ENCODE results near the gene PNCK. TPM values are rescaled to one million over a fixed set of nuclear protein-coding genes. Genes with fewer than 3 reads are reported as not detected.

The PNCK gene
- total and polyA plus RNA-seq, 7 donors, result 4.6 to 135 (median 49.6) TPM; not detected in 2

DNA sequence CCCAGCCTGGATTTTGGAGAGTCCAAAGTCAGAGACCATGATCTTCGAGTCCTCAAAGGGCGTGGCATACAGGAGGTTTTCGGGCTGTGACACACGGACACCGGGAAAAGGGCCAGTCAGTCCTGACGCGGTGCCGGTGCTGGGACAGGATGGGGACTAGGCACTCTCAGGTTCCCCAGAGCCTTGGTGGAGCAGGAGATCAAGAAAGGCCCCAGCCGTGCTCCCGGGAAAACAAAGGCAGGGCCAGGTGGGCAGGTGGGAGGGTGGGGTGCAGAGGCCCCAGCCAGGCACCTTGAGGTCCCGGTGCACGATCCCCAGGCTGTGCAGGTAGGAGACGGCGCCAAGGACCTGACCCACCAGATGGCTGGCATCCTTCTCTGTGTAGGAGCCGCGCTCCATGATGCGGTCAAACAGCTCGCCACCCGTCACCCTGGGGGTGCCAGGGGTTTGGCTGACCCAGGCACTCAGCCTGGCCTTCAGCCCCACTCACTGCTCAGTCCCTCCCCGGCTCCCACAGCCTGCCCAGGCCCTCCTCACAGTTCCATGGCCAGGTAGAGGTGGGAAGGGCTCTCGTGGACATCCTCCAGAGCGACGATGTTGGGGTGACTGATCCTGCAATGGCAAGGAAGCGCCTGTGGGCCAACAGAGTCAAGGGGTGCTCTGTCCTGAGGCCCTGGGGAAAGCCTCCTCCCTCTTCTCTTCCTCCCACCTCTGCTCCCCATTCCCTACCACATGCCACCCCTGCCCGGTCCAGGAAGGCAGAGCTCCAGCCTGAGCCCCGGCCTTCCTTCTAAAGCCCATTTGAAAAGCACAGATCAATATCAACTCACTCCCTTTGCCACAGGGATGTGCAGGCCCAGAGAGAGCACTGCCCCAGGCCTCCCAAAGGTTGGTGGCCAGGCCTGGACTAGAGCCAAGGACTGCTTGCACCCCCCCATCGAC is 1.8 kb downstream of the PNCK start:
- peak; percentile 61 for DNase-seq
- Histone ChIP-seq H3K36me3 (no peaks in the 10 kb centered on the region), H3K27me3 (no peaks in the 10 kb centered on the region), H3K4me3 (peak overlapping the region in 2 of 4 donors; percentile 48 to 52), H3K9me3 (no peaks in the 10 kb centered on the region), H3K27ac (peak overlapping the region; percentile 59 to 82 (median 78)), H3K4me1 (peaks cover 0 to 3% (median 0%) of the 10 kb centered on the region in 4 donors)
- WGBS, 2 donors, result 79 to 90% methylated on average over 27 of the region's 27 CpGs
- no peak for TF ChIP-seq EP300 (IDR thresholded peaks at IDR 0.05)
- TF ChIP-seq POLR2A (IDR thresholded peaks at IDR 0.05), result no peak
- TF ChIP-seq, protein P1, sequence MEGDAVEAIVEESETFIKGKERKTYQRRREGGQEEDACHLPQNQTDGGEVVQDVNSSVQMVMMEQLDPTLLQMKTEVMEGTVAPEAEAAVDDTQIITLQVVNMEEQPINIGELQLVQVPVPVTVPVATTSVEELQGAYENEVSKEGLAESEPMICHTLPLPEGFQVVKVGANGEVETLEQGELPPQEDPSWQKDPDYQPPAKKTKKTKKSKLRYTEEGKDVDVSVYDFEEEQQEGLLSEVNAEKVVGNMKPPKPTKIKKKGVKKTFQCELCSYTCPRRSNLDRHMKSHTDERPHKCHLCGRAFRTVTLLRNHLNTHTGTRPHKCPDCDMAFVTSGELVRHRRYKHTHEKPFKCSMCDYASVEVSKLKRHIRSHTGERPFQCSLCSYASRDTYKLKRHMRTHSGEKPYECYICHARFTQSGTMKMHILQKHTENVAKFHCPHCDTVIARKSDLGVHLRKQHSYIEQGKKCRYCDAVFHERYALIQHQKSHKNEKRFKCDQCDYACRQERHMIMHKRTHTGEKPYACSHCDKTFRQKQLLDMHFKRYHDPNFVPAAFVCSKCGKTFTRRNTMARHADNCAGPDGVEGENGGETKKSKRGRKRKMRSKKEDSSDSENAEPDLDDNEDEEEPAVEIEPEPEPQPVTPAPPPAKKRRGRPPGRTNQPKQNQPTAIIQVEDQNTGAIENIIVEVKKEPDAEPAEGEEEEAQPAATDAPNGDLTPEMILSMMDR (IDR thresholded peaks at IDR 0.05), result no peak
- no peak for TF ChIP-seq POLR2AphosphoS5 (IDR thresholded peaks at IDR 0.05)
- intact Hi-C loops (cut with DNase I), result no loop called here

DNA sequence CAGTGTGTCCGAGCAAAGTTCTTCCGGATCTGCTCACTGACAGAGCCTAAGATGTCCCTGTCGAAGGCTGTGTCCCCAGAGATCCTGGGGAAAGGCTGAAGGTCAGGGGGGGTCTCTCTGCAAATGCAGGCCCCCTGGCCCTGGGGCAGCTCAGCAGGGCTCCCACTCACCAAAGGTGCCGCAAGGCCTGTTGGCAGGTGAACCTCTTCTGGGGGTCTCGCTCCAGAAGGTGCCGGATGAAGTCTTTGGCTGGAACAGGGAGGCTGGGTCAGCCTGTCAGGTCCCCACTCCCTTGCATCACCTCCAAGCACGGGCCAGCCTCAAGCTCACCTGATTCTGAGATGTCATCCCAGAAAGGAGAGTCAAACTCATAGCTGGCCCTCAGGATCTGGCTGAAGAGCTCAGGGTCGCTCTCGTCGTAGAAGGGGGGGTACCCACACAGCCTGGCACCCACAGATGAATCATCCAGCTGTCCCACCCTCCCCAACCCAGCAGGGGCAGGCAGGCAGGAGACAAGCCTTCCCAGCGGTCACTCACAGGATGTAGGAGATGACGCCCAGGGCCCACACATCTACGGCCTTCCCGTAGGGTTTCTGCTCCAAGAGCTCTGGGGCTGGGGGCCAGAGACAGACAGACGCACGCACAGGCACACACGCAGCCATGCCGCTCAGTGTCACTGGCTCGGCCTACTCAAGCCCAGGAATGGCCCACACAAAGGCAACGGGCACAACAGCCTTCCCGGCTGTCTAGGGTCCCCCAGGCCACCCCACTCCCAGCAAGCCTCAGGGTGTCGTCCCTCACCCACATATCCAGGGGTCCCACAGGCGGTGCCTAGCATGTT is 2.6 kb downstream of the PNCK start:
- 86 to 92% methylated on average over 23 of the region's 23 CpGs for WGBS, 2 donors
- peaks cover 0 to 3% (median 0%) of the 10 kb centered on the region in 4 donors for H3K4me1 ChIP-seq
- H3K4me3 ChIP-seq, result no peak overlapping the region
- H3K36me3 ChIP-seq, result no peaks in the 10 kb centered on the region
- H3K9me3 ChIP-seq, result no peaks in the 10 kb centered on the region
- intact Hi-C loops (cut with DNase I), result no loop called here
- no peaks in the 10 kb centered on the region for H3K27me3 ChIP-seq
- peak overlapping the region in 2 of 4 donors; percentile 79 to 82 for H3K27ac ChIP-seq
- TF ChIP-seq POLR2A (IDR thresholded peaks at IDR 0.05) (no peak), POLR2AphosphoS5 (IDR thresholded peaks at IDR 0.05) (no peak), EP300 (IDR thresholded peaks at IDR 0.05) (no peak)
- TF ChIP-seq, protein P1 (IDR thresholded peaks at IDR 0.05), result no peak
- peak; percentile 52 for DNase-seq

DNA sequence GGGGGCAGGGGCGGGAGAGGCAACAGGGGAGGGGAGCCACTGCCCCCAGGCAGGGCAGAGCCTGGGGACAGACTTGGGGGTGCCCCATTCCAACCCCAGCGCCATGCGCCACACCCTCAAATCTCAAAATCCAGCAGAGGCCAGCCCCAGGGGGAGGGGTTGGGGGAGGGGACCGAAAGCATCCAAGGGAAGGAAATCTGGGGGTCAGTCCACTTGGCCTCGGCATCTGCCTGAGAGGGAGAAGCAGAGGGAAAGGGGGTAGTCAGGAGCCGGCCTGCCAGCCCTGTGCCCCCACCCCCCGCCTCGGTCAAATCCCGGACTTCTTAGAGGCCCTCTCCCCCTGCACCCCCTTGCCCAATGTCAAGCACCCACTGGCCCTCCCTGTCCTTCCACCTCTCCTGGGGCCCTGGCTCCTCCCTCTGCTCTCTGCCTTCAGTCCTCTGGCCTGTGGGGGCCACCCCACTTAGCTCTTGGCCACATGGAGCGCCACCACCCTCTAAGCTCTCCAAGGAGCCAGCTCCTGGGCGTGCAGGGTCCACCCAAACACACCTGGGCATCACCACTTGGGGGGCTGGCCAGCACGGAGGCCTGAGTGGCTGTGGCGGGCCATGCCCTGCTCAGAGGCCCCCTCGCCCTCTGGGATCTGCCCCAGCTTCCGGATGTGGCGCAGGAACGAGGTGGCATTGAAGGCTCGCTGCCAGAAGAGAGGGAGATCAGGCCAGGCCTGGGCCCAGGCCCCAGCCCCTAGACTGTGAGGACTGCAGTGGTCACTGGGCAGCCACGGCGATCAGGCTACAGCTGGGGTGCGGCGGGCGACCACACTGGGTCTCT is 3.5 kb downstream of the PNCK start:
- no peaks in the 10 kb centered on the region for H3K9me3 ChIP-seq
- no peaks in the 10 kb centered on the region for H3K27me3 ChIP-seq
- H3K4me3 ChIP-seq, result no peak overlapping the region
- H3K27ac ChIP-seq, result peak overlapping the region in 3 of 4 donors; percentile 70 to 79 (median 75)
- DNase-seq, result peak; percentile 62
- peaks cover 0 to 3% (median 0%) of the 10 kb centered on the region in 4 donors for H3K4me1 ChIP-seq
- 77 to 86% methylated on average over 23 of the region's 23 CpGs for WGBS, 2 donors
- intact Hi-C loops (cut with DNase I), result loop anchor here (5.0 kb wide), 1 partner anchor 37 kb away; no protein-coding TSS in a partner anchor
- TF ChIP-seq, protein P1 (IDR thresholded peaks at IDR 0.05), result no peak
- TF ChIP-seq EP300 (IDR thresholded peaks at IDR 0.05), result no peak
- TF ChIP-seq POLR2A (IDR thresholded peaks at IDR 0.05), result no peak
- TF ChIP-seq POLR2AphosphoS5 (IDR thresholded peaks at IDR 0.05), result no peak
- H3K36me3 ChIP-seq, result no peaks in the 10 kb centered on the region

Data from sigmoid colon (tissue), 7 donors.